GM18505 (cell line): Measurements from ENCODE around the gene GARNL3.

Source experiments
- ATAC-seq: cut with Tn5 transposase; IDR thresholded peaks from one replicate; pipeline ENCODE4 v1.9.1; 2021; ENCODE audit not compliant: unreplicated experiment
- POLR2A ChIP-seq: IDR thresholded peaks from 4 replicates; pipeline ENCODE4 v1.6.1; 2011; ENCODE audit warnings: borderline replicate concordance; ENCODE audit not compliant: insufficient read depth, insufficient read length; ENCODE audit errors: extremely low read depth

GARNL3 gene

DNA sequence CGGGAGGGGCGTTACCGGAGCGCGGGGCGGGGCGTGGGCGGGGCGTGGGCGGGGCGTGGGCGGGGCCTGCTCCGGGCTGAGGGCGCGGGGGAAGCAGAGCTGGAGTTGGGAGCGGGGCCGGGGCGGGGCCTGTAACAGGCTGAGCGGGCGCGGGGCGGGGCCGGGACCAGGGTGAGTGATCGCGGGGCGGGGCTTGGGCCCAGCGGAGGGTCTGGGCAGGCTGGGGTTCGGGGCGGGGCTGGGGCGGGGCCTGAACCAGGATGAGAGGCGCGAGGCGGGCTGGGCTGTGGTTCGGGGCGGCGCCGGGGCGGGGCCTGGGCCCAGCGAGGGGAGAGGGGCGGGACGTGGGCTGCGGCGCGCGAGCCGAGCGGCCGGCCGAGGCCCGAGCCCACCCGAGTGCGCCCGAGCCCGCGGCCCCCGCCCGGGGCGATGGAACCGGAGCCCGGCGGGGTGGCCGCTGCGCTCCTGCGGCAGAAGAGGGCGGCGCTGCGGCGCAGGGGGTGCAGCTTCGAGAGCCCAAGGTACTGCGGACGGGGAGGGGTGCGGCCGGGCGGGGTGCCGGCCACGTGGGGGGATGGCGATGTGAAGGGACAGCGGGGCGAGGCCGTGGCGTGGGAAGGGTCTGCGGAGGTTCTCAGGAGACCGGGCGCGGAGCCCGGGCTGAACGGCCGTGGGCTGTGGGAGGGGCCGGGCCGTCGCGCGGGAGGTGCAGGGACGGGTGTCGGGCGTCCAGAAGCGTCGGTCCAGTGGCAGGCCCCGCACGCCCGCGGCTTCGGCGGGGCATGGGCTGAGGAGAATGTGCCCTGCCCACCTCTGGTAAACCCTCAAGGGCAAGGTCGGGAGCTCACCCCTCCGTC, 39.5 kb upstream of the GARNL3 start:
- ATAC-seq = peak; percentile 49

DNA sequence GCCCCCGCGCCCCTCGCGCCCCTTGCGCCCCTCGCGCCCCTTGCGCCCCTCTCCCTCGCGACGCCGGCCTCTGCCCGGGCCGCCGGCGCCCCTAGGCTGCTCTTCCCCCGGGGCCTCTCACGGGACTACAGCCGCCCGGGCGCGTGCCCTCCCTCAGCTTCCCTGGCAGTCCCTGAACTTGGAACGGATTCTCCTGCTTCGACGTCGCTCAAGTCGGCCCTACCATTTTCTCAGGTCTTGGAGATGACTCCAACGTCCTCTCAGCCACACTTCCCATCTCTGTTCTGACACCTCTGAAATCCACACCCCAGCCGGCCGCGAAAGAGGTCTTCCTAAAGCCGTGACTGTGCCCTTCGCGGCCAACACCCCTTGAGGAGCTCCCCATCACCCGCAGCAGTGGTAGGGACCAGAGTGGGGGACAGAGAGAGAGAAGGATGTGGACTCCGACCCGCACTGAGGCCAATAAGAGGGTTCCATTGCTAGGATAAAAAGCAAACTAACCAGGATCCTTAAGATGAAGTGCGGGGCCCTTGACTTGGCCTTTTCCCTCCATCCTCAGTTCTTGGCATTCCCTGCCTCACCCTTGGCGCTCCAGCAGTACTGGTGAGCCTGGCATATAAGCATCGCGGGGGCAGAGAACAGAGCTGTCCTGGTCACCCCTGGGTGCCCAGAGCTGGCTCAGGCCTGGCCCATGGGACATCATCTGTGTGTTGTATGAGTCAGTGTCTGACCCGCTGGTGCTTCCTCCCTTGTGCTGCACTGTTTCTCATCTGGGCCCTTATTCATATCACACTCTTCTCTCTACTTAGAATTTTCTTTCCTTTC, 38.6 kb upstream of the GARNL3 start:
- no peak for ATAC-seq

More for the DNA sequence above, 39.5 kb upstream of the GARNL3 start:
- peak; percentile 2 for TF ChIP-seq POLR2A

DNA sequence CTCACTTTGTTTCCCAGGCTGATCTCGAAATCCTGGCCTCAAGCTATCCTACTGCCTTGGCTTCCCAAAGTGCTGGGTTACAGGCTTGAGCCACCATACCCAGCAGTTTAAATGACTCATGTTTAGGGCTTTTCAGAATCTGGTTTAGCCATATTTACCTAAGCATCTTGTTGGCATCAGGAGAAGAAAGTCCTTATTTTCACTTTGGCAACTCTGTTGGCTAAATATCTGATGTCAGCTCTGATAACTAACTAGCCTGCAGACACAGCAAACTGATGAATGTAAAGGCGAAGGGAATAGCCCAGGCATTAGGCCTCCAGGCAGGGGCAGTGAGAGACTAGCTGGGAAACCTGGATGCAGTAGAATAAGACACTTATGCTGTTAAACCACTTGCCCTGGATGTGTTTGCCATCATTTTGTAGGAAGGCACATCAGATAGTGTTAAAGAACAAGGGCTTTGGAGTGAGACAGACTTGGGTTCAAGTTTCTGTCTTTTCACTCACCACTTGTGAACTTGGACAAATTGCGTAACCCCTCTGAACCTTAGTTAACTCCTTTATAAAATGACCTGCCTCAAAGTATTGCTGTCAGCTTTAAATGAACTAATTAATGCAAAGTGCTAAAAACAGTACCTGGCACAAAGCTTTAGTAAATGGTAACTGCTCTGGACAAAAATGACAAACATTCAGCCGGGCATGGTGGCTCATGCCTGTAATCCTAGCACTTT, 34.7 kb upstream of the GARNL3 start:
- no peak for ATAC-seq
- TF ChIP-seq POLR2A = no peak

More for the DNA sequence above, 38.6 kb upstream of the GARNL3 start:
- TF ChIP-seq POLR2A = no peak

DNA sequence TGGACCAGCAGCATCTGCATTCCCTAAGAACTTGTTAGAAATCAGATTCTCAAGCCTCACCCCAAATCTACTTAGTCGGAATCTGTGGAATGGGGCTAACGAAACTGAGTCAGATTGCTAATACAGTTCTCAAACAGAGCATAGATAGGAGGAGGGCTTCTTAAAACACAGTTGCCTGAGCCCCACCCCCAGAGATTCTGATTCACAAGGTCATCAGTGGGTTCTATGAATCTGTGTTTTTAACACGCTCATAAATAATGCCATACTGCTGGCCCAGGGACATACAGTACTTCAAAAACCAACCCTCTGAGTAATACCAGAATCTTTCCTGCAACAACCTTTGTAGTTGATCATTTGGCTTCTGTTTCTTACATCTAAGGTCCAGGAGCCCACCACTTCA, 32.9 kb upstream of the GARNL3 start:
- TF ChIP-seq POLR2A = no peak
- no peak for ATAC-seq

DNA sequence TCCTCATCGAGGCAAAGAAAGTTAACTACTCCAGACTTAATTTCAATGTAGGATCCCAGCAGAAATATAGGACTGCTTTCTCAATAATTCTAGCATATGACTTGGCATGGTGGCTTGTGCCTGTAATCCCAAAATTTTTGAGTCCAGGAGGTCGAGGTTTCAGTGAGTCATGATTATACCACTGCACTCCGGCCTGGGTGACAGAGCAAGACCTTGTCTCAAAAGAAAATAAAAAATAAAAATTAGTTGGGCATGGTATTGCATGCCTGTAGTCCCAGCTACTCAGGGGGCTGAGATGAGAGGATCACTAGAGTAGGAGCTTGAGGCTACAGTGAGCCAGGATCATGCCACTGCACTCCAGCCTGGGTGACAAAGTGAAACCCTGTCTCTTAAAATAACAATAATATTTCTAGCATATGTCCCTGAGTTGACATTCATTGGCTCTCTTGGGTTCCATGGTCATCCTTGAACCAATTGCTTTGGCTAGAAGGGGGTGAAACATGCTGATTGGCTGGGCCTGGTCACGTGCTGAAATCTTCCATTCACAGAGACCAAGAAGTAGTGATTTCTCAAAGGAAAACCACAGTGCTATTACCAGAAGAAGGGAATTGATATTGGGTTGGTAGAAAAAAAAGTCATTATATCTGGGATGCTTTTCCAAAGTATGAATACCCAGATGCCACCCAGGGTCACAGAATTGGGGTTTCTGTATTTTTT, 31.6 kb upstream of the GARNL3 start:
- no peak for TF ChIP-seq POLR2A
- ATAC-seq = no peak

DNA sequence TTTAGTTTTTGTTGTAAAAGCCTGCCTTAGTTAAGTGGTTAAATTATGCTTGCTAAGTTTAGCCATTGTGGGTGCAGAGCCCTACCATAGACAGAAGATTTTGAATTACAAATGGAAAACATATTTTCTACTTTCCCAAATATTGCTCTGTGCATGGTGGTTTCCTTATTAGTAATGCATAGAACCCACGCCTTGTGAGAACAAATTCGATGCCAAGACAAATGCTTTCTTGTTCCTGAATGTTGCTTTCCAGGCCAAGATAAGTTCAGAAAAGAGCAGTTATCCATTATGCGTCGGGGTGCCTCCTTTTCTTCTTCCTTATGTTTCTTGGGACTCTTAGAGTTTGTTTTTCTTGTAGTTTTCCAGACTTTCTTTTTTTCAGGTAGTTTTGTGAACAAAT, 31.0 kb upstream of the GARNL3 start:
- ATAC-seq = no peak
- TF ChIP-seq POLR2A = no peak

DNA sequence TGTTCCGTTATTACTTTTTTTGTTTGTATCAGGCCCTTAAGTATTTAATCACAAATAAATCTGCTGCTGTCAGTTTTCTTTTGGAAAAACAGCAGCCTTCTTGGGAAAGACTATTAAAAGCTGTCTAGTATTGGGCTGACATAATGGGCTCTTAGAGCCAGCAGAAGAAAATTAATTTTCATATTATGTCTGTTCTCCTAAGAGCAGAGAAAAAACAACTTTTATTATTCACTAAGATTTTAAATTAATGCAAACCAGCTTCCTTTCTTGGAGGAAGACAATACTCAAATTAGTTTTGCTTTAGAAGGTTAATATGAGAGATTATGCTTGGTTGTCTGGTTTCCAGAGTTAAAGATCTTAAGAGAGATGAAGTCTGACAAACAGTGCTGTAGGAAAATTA, 30.6 kb upstream of the GARNL3 start:
- no peak for ATAC-seq

DNA sequence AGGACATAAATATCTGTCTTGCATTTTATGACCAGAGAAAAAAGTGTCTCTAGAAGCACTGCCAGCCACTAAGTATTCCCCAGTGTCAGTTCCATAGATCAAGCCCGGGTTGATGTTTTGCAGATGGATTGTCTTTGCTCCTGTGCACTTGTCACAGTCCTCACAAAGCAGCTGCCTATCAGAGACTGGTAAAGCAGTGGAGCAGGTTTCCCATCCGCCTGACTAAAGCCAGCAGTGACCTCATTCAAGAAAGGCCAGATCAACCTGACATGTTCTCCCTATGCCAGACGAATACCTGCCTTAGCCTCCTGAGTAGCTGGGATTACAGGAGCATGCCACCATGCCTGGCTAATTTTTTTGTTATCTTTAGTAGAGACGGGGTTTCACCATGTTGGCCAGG, 26.8 kb upstream of the GARNL3 start:
- TF ChIP-seq POLR2A = no peak
- ATAC-seq = no peak

More for the DNA sequence above, 30.6 kb upstream of the GARNL3 start:
- TF ChIP-seq POLR2A = no peak

DNA sequence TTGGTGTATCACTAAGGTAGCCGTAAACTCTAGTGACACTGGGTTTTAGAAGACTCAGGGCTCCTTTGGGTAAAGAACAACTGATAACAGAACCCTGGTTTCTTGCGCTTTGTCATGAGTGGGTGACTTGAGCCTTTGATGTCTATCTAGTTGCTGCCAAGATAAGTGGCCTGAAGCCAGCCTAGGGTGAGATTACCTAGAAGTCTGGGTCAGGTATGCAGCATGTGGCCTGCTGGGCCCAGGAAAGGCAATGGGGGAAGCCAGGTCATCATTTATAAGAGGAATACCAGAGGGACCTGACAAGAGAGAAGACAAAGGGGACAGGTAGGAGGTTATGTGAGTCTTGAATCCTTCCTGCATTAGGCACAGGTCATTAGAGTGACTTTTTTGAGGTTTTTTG, 23.2 kb upstream of the GARNL3 start:
- no peak for ATAC-seq
- no peak for TF ChIP-seq POLR2A

DNA sequence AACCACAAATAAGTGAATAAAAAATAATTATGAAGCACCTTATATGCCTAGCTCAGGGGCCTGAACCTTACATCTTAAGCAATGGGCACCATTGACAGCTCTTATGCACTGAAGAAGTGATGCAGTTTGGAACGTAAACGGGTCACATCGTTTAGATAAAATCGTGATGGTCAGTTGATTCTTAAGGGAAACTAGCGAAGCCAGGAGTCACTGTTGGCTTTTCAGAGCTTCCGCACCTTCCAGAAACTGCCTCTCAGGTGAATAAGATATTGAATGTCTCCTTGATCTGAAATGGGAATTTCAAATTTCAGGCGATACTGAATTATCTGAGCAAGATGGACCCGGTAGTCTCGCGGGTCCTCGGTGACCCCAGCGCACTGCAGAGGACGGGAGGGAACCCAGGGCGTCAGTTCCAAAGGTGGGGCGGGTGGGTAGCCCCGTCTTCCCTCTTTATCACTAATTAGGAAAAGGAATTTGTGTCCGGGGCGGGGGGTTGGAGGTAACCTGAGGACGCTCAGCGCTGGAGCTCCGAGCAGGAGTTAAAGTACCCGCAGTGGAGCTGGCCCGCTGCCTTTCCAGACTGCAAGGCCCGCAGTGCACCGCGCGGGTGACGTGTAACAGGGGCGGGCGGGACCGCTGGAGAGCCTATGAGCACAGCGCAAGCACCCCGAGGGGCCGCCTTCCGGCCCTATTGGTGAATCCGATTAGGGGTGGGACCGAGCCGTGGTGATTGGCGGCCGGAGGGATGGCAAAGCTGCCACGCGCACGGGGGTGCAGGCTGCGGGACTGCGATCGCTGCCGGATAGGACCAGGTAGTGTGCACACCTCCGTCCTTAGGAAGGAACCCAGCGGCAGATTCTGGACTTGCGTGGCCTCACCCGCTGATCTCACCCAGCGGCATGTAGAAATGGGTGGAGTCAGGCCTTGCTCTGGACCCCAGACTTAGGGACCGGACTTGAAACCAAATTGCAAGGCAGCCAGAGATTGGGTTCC, 19.7 kb upstream of the GARNL3 start:
- TF ChIP-seq POLR2A = peak; percentile 67
- ATAC-seq = peak; percentile 99

DNA sequence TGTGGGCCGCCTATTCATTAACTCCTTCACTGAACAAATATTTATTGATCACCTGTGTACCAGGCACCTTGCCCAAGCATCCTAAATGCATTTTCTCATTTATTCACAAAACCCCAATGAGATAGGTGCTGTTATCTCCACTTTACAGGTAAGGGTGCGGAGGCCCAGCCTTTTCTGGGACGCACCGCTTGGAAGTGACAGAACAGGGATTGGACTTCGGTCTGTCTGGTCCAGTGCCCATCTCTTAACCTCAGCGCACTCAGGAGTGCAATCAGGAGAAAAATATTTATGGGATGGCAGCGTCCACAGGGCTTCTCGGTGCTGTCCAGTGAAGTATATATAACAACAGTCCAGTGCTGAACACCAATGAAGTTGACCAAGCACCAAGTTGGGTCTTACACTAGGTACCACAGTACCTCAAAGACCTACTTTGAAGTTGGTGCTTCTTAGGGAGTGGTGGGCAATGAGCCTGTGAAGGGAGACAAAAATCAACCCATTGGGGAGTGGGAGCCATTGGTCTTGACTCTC, 18.9 kb upstream of the GARNL3 start:
- no peak for TF ChIP-seq POLR2A
- ATAC-seq = no peak
